Hematopoietic multipotent progenitor cell treated with erythropoietin and hydrocortisone succinate and interleukin-3 and kit ligand, for 4 days (in vitro differentiated cells): ENCODE measurements around the gene ADD3.
"Not testable (repeated sequence)": the region's sequence is repeated elsewhere in the genome, so short reads cannot be mapped to it uniquely, and the experiment has no call there.

ENCODE experiments used
- DNase-seq: peaks from one replicate; pipeline ENCODE4 v3.0.0-alpha.2; 2015

Gene ADD3

GRCh38 chr10:109977382-109977806 is 30.4 kb upstream of the ADD3 start:
- DNase-seq: no peak

GRCh38 chr10:109978481-109978880 is 29.3 kb upstream of the ADD3 start:
- peak; percentile 70 for DNase-seq

GRCh38 chr10:109979215-109979614 is 28.6 kb upstream of the ADD3 start:
- no peak for DNase-seq

- no peak for DNase-seq
Measured at GRCh38 chr10:109981650-109982049, 26.1 kb upstream of the ADD3 start.

GRCh38 chr10:109982123-109982522 is 25.7 kb upstream of the ADD3 start:
- DNase-seq: peak; percentile 35

- no peak for DNase-seq
Measured at GRCh38 chr10:109982812-109983211, 25.0 kb upstream of the ADD3 start.

- no peak for DNase-seq
Measured at GRCh38 chr10:109984013-109984412, 23.8 kb upstream of the ADD3 start.

- DNase-seq: not testable (repeated sequence)
Measured at GRCh38 chr10:109985768-109986167, 22.0 kb upstream of the ADD3 start.

- no peak for DNase-seq
Measured at GRCh38 chr10:109987452-109988211, 20.2 kb upstream of the ADD3 start.

- no peak for DNase-seq
Measured at GRCh38 chr10:109988212-109988596, 19.6 kb upstream of the ADD3 start.

GRCh38 chr10:109991266-109991855 is 16.4 kb upstream of the ADD3 start:
- DNase-seq: no peak

- DNase-seq: no peak
Measured at GRCh38 chr10:109992485-109992884, 15.3 kb upstream of the ADD3 start.

GRCh38 chr10:109993551-109994330 is 14.0 kb upstream of the ADD3 start:
- DNase-seq: no peak

GRCh38 chr10:109994711-109995577 is 12.8 kb upstream of the ADD3 start:
- no peak for DNase-seq

- no peak for DNase-seq
Measured at GRCh38 chr10:109995595-109995994, 12.2 kb upstream of the ADD3 start.

- peak; percentile 48 for DNase-seq
Measured at GRCh38 chr10:109996225-109996624, 11.6 kb upstream of the ADD3 start.

GRCh38 chr10:109996766-109997171 is 11.0 kb upstream of the ADD3 start:
- no peak for DNase-seq

- DNase-seq: no peak
Measured at GRCh38 chr10:109997233-109997632, 10.6 kb upstream of the ADD3 start.

GRCh38 chr10:109998513-109998912 is 9.3 kb upstream of the ADD3 start:
- DNase-seq: no peak

GRCh38 chr10:110002801-110003523 is 4.8 kb upstream of the ADD3 start:
- no peak for DNase-seq

- DNase-seq: no peak
Measured at GRCh38 chr10:110003524-110003885, 4.3 kb upstream of the ADD3 start.

GRCh38 chr10:110005719-110006118 is 2.1 kb upstream of the ADD3 start:
- no peak for DNase-seq
